Stimulated activated CD4-positive, alpha-beta T cell treated with anti-CD3 and anti-CD28 coated beads, Interleukin-15, amount 100 ng/mL, for 48 hours (primary cell): ENCODE results near the gene WBP4.
A peak's percentile ranks its signal among the peaks of the same experiment; 100 is the strongest.
"Not testable (repeated sequence)": the region's sequence is repeated elsewhere in the genome, so short reads cannot be mapped to it uniquely, and the experiment has no call there.

Source experiments
- DNase-seq, 2 donors: peaks; one replicate each; pipeline ENCODE4 v3.0.0-alpha.2; 2020; ENCODE audit warnings: low read depth in 2 of 2

The WBP4 gene, protein sequence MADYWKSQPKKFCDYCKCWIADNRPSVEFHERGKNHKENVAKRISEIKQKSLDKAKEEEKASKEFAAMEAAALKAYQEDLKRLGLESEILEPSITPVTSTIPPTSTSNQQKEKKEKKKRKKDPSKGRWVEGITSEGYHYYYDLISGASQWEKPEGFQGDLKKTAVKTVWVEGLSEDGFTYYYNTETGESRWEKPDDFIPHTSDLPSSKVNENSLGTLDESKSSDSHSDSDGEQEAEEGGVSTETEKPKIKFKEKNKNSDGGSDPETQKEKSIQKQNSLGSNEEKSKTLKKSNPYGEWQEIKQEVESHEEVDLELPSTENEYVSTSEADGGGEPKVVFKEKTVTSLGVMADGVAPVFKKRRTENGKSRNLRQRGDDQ

DNA sequence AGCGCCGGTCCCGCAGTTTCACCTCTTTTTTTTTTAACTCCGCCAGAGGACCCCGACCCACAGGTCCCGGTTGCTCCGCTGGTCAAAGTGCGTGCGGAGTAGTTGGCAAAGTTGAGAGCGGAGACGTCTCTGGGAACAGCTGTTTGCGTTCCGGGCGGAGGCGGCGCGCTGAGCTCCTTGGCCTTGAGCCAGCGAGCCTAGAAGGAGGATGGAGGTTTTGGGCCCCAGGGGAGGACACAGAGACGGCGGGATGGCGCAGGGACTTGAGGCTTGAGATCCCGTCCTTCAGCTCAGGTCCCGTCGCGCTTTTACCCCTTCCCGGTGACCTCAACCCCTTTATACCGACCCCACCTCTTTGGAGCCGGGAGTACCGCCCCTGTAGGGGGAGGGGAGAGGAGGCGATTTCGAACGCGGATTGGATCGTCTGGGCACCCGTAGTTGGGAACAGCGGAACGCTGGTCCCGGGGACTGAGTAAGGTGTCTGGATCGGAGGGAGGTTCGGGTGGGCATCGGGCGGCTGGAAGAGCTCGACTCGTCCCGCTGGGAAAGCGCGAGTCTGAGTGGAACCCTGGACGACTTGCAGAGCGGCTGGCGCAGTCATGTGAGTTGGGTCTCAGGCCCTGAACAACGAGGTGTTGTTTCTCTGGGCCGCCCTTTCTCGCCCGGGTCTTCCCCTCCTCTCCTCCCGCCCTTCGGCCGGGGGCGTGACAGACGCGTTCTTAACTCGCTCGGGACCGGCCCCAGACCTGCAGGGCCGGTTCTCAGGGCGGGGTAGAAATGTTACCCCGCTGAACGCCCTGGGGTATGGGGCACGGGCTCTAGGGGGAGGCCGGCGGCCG lies at the start of gene WBP4:
Gene WBP4, plus strand, starts transcription at position 435 of the 839 bp plus-strand sequence. Its CDS starts 165 bp downstream, at position 600.
- DNase-seq: peak; percentile 80 to 86

DNA sequence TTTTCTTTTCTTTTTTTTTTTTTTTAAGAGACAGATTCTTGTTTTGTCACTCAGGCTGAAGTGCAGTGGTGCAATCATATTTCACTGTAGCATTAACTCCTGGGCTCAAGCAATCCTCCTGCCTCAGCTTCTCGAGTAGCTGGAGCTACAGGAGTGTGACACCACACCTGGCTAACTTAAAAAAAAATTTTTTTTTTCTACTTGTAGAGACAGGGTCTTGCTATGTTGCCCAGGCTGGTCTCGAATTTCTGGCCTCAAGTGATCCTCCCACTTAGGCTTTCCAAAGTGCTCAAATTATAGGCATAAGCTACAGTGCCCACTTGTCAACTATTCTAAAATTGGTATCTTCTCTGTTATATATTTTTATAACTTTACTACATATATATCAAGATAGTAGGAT lies 48.8 kb upstream of the WBP4 start:
- DNase-seq: no peak

DNA sequence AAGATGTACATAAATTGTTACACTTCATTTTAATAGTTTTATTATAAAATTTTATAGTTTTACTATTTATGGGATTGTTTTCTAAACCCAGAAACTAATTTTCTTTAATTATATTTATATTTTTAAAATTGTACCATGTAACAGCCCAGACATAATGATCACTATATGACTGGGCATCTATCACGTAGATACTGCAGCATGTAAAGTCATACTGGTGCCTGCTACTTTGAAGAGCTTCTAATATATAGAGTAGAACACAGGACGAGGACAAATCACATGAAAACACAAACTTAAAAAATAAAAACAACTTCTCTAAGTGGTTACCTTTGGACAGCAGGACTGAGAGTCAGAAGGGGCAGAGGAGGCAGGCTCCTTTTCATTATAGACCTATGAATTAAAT lies 47.5 kb upstream of the WBP4 start:
- DNase-seq: no peak

DNA sequence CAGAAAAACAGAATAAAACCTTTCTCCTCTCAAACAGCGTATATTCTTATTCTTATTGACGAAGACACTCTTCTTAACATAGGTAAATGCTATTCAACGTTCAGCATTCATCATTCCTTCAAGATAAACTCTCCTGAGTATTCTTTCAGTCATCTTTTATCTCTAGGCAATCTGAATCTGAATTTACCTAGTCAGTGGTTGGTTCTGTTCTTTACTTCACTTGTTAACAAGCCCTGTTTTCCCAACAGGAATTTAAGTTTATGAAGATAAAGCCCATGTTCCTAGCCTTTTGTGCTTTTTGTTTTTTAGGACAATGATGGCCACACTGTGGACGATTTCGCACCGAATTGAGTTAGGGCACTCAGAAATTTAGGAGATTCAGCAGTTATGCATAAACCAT lies 45.4 kb upstream of the WBP4 start:
- DNase-seq: no peak

DNA sequence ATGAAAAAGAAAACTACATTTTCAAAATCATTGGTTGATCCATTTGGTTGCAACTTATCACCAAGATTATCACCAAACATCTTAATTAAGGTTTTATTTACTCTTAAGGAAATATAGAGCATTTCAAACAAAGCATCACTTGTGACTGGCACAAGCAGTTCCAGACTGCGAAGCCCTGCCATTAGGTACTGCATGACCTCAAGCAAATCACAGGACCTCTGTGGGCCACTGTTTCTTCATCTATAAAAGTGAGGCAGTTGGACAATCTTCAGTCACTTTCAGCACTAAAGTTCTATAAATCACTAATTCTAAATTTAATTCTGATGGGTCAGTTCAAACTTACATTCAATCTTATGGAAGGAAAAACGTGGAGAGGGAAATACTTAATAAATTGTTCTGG lies 44.1 kb upstream of the WBP4 start:
- no peak for DNase-seq

DNA sequence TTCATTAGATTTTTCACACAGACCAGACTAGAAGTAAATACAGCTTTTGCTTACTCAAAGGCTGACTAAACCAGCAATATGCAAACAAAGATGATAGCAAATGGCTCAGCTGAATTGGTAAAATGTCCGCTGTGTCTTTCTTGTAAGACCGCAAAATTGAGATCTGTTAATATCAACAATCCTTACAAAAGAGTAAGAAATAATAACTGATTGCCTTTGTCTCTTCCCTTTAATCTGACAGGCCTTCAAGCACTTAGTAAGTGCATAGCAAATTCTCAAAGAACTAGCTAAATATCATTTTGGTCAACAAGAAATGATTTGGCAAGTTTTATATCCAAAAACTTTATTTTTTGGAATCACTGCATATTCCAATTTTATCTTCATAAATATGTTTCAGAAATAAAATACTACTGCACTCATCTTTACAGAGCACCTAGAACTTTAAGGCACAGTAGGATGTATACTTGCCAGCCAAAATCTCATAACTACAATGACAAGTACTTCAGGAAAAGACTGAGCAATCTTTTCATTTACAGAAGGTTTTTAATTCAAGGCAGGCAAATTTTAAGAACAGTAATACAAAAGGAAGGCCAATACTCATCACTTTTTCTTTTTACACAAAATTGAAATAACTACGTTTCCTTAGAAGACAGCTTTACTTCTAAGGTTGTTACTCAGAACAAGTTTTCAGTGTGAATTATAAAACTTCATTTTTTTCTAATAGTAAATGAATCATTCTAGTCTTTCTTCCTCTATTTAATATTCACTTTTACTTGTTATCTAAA lies 43.3 kb upstream of the WBP4 start:
- no peak for DNase-seq

DNA sequence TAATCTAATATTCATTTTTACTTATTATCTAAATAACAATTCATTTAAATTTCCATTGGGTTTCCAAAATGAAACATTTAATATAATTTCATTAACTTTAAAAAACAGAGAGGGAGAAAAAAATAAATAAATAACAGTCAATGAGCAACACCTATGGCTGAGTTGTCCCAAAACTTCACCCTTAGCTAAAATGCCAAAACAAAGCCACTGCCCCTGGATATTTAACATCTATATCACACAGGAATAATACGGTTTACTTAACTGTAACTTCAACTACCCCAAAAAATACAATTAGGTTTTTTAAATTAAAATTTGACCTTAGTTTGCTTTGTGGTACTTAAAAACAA lies 42.7 kb upstream of the WBP4 start:
- no peak for DNase-seq

DNA sequence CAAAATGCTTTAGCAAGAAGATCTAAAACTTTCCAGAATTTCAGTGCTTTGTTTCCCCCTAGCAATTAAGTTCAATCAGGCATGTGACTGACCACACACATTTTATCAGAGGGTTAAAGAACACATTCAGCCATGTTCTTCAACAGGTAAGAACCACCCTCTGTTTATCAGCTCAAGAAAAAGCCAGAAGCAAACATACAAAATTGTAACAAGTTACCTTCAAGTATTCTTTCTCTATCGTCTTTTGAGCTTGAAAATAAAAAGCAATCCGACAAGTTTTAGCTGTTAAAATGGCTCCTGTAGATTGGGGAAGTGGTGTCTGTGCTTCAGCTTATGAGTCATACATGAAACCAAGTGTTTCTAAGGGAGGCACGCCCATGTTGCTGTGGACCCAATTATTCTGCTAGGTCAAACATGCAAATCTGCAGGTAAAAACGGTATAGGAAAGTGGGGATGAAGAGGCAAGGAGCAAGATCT lies 42.3 kb upstream of the WBP4 start, which contains the start of gene ELF1:
Gene ELF1, minus strand, starts transcription at position 306 of the 477 bp plus-strand sequence. CDS start 37,262 bp downstream, outside the sequence.
- DNase-seq: peak; percentile 24 to 25

DNA sequence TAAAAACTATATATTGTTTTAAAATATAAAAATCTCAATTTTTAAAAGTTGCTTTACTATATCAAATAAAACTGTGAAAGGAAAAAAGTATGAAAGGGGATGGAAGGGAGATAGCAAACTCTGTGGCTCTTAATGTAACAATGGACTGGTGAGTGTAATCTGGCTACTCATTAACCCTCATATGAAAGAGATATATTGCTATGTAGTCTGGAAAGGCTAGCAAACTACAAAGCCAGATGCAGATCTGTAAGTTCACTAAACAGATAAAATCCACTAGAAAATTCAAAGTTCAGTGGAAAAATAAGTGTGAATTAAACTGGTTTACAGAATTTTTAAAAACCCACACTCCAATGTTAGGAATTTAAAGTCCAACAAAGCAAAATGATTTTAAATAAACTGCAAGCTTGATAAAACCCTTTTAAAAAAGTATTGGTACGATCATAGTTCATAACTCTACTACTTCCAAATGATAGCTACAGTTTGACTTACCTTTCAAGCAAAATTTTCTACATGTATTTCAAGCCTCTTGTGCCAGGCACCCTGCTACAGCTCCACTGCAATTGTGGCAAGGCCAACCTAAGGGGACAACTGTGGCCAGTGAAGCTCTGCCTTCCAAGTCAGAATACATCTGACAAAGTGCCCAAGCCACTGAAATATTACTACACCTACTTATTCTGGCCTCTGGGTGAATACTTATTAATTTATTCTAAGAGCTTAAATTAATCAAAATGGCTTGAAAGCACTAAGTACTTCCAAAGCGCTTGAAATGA lies 41.5 kb upstream of the WBP4 start:
- DNase-seq: no peak

DNA sequence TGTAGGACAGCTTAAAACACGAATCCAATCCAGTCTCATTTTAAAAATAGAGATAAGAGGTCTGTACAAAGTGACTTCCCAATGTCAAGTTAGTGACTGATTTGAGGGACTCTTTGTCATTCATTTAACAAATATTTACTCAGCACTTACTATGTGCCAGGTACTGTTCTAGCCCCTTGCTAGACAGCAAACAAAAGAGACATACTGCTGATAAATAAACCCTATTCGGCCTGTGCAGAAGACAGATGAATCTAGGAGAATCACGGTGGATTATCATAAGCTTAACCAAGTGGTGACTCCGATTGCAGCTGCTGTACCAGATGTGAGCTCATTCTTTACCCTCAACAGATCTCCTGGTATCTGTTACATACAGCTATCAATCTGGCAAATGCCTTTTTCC lies 35.8 kb upstream of the WBP4 start:
- no peak for DNase-seq

DNA sequence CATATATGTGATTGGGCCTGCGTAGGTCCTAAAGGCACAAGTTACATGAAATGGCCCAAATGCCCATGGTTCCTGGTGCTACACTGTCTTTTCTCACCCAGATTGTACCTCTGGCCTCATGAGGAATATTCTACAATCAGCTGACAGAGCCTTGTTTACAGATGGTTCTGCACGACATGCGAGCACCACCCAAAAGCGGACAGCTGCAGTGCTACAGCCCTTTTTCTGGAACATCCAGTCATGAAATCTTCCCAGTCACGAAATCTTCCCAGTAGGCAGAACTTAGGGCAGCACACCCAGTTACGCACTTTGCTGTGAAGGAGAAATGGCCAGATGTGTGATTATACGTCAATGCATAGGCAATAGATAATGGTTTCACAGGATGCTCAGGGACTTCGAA lies 34.5 kb upstream of the WBP4 start:
- DNase-seq: no peak

DNA sequence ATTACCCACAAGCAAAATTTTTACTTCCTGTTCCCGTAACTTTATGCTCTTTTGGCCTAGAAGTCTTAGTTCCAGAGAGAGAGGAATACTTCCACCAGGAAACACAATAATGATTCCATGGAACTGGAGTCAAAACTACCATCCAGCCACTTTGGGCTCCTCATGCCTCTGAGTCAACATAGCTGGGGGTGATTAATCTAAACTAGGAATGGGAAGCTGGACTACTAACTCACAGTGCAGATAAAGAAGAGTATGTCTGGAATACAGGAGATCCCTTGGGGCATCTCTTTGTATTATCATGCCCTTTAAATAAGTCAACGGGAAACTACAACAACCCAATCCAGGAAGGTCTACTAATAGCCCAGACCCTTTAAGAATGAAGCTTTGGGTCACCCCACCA lies 33.3 kb upstream of the WBP4 start:
- DNase-seq: no peak

DNA sequence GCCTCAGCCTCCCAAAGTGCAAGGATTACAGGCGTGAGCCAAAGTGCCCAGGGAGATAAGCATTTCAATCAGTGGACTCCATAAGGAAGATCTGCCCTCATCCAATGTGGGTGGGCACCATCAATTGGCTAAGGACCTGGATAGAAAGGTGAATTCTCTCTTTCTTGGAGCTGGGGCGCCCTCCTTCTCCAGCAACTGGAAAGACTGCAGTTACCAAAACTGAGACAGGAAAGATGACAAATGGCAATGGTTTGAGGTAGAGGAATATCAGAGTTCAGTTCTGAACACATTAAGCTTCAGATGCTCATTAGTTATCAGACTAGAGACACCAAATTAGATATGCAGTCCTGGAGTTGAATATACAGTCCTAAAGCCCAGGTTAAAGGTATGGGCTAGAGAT lies 31.7 kb upstream of the WBP4 start:
- no peak for DNase-seq

DNA sequence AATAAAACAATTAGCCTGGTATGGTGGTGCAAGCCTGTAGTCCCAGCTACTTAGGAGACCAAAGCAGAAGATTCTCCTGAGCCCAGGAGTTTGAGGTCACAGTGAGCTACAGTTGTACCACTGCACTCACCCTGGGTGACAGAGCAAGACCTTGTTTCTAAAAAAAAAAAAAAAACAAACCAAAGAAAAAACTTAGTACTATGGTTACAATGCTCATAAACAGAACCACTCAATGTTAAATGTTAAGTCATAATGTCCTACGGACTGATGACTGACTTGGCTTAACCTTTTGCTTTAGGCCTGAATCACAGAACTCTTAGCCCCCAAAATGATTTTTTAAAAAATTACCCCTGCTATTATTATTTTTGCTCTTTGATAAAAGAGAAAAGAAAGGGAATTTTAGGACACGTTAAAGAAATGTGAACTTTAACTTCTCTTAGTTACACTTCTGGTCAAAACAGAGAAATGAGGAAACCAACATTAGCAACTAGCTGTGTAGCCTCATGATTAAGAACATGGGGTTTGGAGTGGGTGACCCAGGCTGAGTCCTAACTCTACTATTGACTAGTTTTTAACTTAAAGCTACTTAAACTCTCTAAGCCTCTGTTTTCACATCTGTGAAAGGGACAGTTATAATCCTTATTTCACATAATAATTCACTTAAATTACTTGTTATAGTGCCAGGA lies 28.5 kb upstream of the WBP4 start:
- DNase-seq: no peak

DNA sequence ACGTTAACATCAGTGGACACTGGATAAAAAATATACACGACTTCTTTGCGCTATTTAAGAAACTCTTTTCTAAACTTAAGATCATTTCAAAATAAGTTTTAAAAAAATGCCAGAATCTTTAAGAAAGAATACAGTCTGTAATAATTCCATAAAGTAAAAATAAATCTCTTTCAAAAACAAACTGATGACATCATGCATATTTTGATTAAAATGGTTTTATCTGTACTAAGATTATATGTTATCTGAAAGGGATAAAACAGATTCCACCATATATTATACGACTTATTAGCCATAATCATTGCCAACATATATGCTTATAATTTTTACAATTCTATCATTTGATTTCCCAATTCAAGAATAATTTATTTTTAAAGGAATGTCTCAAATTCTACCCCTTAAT lies 26.9 kb upstream of the WBP4 start:
- DNase-seq: no peak

DNA sequence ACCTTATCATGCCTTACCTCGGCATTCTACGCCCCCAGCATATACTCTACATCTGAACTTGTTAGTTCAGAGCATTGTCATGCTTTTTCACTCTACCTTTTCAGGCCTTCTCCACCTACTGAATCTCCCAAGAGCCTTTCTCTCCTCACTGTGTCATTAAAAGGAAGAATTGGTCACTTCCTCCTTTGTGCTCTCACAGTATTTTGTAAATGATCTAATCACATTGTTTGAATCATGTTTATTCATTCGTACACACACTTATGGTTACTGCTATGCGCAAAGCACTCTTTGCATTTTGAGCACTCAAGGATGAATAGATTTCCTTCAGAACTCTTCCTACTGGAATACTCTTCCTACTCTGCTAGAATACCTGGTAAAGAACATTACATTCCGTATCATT lies 26.4 kb upstream of the WBP4 start:
- no peak for DNase-seq

DNA sequence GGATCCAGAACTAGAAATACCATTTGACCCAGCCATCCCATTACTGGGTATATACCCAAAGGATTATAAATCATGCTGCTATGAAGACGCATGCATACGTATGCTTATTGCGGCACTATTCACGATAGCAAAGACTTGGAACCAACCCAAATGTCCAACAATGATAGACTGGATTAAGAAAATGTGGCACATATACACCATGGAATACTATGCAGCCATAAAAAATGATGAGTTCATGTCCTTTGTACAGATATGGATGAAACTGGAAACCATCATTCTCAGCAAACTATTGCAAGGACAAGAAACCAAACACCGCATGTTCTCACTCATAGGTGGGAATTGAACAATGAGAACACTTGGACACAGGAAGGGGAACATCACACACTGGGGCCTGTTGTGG lies 24.8 kb upstream of the WBP4 start:
- not testable (repeated sequence) for DNase-seq

DNA sequence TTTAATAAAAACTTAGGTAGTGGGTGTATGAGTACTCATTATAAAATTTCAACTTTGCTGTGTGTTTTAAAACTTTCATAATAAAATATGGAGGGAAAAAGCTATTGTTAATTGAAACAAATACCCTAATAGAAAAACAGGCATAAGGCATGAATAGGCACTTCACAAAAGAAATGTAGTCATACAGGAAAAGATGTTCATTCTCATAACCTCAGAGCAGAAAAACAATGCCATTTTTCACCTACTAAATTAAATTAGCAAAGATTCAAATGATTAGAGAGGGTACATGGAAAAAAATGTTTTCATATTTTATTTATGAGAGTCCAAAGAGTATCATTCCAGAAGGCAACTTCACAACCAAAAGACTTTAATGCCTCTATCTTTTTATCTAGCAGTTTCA lies 21.6 kb upstream of the WBP4 start:
- no peak for DNase-seq

DNA sequence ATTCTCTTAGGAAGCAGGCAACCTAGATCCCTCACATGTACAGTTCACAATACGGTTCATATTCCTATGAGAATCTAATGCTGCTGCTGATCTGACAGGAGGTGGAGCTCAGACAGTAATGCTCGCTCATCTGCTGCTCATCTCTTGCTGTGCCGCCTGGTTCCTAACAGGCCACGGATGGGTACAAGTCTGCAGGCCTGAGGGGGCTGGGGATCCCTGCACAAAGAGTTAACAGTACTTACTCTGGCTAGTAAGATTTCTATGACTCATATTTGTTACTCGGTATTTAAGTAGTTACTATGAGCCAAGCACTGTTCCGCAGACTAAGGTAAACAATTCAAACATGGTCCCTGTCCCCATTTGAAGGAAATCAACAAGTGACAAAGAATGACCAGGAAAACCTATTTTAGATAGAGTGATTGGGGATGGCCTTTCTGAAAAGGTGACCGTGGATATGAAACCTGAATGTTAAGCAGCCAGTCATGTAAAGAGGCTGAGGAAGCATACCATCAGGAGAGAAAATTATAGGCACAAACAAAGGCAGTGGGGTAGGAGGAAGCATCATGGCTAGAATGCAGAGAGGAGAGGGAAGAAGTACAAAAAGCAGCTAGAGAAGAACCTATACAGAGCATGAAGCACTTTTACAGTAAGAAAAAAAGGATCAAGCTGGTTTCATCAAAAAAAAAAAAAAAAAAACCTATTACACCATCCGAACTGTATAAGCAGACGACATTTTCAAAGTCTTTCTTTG lies 20.6 kb upstream of the WBP4 start:
- no peak for DNase-seq

DNA sequence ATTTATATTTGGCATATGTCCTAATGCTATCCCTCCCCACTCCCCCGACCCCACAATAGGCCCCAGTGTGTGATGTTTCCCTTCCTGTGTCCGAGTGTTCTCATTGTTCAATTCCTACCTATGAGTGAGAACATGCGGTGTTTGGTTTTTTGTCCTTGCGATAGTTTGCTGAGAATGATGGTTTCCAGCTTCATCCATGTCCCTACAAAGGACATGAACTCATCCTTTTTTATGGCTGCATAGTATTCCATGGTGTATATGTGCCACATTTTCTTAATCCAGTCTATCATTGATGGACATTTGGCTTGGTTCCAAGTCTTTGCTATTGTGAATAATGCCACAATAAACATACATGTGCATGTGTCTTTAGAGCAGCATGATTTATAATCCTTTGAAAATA lies 18.9 kb upstream of the WBP4 start:
- not testable (repeated sequence) for DNase-seq
